Mesendoderm (in vitro differentiated cells): Measurements from ENCODE around the gene HSD17B8.

Experiments used
- DNase-seq: peaks from one replicate; pipeline ENCODE4 v3.0.0; 2013
- H2AK5ac ChIP-seq: 2 replicates; pipeline ENCODE4 v1.6.1; 2013; ENCODE audit warnings: low read length, inconsistent platforms
- H2BK120ac ChIP-seq: 2 replicates; pipeline ENCODE4 v1.6.1; 2013; ENCODE audit warnings: low read depth, mild to moderate bottlenecking, low read length, moderate library complexity, mixed read lengths
- H2BK15ac ChIP-seq: replicated peaks from 2 replicates; pipeline ENCODE4 v1.6.1; 2013; ENCODE audit warnings: low read depth, mild to moderate bottlenecking, moderate library complexity
- H2BK5ac ChIP-seq: 2 replicates; pipeline ENCODE4 v1.6.1; 2013; ENCODE audit warnings: low read length, inconsistent platforms
- H3K18ac ChIP-seq: 2 replicates; pipeline ENCODE4 v1.6.1; 2013; ENCODE audit warnings: mild to moderate bottlenecking, low read length, mixed read lengths
- H3K23ac ChIP-seq: one replicate; pipeline ENCODE4 v1.6.1; 2013; ENCODE audit warnings: low read length
- H3K27ac ChIP-seq: 2 replicates; pipeline ENCODE4 v1.5.1; 2013; ENCODE audit warnings: low read depth, mild to moderate bottlenecking, inconsistent platforms, low read length, moderate library complexity
- H3K27me3 ChIP-seq: 2 replicates; pipeline ENCODE4 v1.6.1; 2013; ENCODE audit warnings: low read length, control low read depth, mild to moderate bottlenecking, inconsistent platforms; ENCODE audit not compliant: insufficient read depth, poor library complexity
- H3K36me3 ChIP-seq: 2 replicates; pipeline ENCODE4 v1.6.1; 2013; ENCODE audit warnings: low read length, inconsistent platforms; ENCODE audit not compliant: control insufficient read depth, insufficient read depth
- H3K4ac ChIP-seq: one replicate; pipeline ENCODE4 v1.6.1; 2013; ENCODE audit warnings: low read depth, mild to moderate bottlenecking, low read length, moderate library complexity
- H3K4me1 ChIP-seq: 2 replicates; pipeline ENCODE4 v1.6.1; 2013; ENCODE audit warnings: low read depth, low read length, inconsistent platforms; ENCODE audit not compliant: control insufficient read depth
- H3K4me2 ChIP-seq: 2 replicates; pipeline ENCODE4 v1.6.1; 2013; ENCODE audit warnings: low read length
- H3K4me3 ChIP-seq: 2 replicates; pipeline ENCODE4 v1.5.1; 2013; ENCODE audit warnings: mild to moderate bottlenecking, low read length
- H3K56ac ChIP-seq: one replicate; pipeline ENCODE4 v1.6.1; 2013; ENCODE audit warnings: low read length
- H3K79me1 ChIP-seq: 2 replicates; pipeline ENCODE4 v1.6.1; 2013; ENCODE audit warnings: low read length, inconsistent platforms
- H3K79me2 ChIP-seq: 2 replicates; pipeline ENCODE4 v1.6.1; 2013; ENCODE audit warnings: mild to moderate bottlenecking, low read length; ENCODE audit not compliant: control insufficient read depth, insufficient read depth
- H3K9ac ChIP-seq: 2 replicates; pipeline ENCODE4 v1.6.1; 2013; ENCODE audit warnings: low read length, inconsistent platforms
- H4K5ac ChIP-seq: one replicate; pipeline ENCODE4 v1.6.1; 2013; ENCODE audit warnings: low read length
- H4K8ac ChIP-seq: one replicate; pipeline ENCODE4 v1.6.1; 2013; ENCODE audit warnings: low read depth, mild to moderate bottlenecking, control low read depth, low read length, moderate library complexity
- WGBS: extraction: QIAGEN DNeasy Blood & Tissue Kit; methylation state at CpG from one replicate; pipeline ENCODE4 v1.1.7; 2013; ENCODE audit warnings: low lambda C conversion rate, missing lambda C conversion rate; ENCODE audit not compliant: insufficient coverage; ENCODE audit errors: extremely low coverage; 5-methylcytosine and 5-hydroxymethylcytosine counted together

The HSD17B8 gene

GRCh38 chr6:33208091-33208967 lies 3.9 kb downstream of the HSD17B8 start, which contains the start of gene RING1:
TSS of gene RING1 (plus strand) at chr6:33208500. CDS start at chr6:33208823, 323 bp downstream.
- H2BK120ac ChIP-seq, result no peak within 1 kb of the TSS
- H3K4me1 ChIP-seq, result peaks cover 4% of the 10 kb centered on the region
- peak; percentile 86 for DNase-seq
- peak within 1 kb of the TSS; percentile 74 for H3K27ac ChIP-seq
- H2BK5ac ChIP-seq, result no peak within 1 kb of the TSS
- H3K9ac ChIP-seq, result peak within 1 kb of the TSS; percentile 86
- no peak within 1 kb of the TSS for H2AK5ac ChIP-seq
- peak within 1 kb of the TSS; percentile 66 for H3K4ac ChIP-seq
- H3K36me3 ChIP-seq, result peaks cover 3% of the 10 kb centered on the region
- no peak within 1 kb of the TSS for H3K23ac ChIP-seq
- WGBS, result no CpG with 5 or more reads among the region's 86 CpGs
- peak within 1 kb of the TSS; percentile 81 for H3K4me3 ChIP-seq
- no peak within 1 kb of the TSS for H4K5ac ChIP-seq
- H3K18ac ChIP-seq, result peak within 1 kb of the TSS; percentile 84
- no peaks in the 10 kb centered on the region for H3K27me3 ChIP-seq
- H4K8ac ChIP-seq, result peak within 1 kb of the TSS; percentile 3
- no peaks in the 10 kb centered on the region for H3K79me2 ChIP-seq
- no peak within 1 kb of the TSS for H2BK15ac ChIP-seq
- peak within 1 kb of the TSS; percentile 96 for H3K56ac ChIP-seq
- peak within 1 kb of the TSS; percentile 99 for H3K4me2 ChIP-seq
- H3K79me1 ChIP-seq, result peaks cover 4% of the 10 kb centered on the region

GRCh38 chr6:33209856-33210255 lies 5.4 kb downstream of the HSD17B8 start:
- Histone ChIP-seq H2BK120ac (no peak overlapping the region), H3K27me3 (no peaks in the 10 kb centered on the region), H2BK5ac (no peak overlapping the region), H3K56ac (no peak overlapping the region), H3K36me3 (no peaks in the 10 kb centered on the region), H3K4me1 (peaks cover 4% of the 10 kb centered on the region), H3K4me3 (no peak overlapping the region), H3K9ac (no peak overlapping the region), H2AK5ac (no peak overlapping the region), H3K27ac (no peak overlapping the region), H2BK15ac (no peak overlapping the region), H4K8ac (no peak overlapping the region), H3K18ac (no peak overlapping the region), H3K23ac (no peak overlapping the region), H3K4me2 (no peak overlapping the region), H3K79me1 (peaks cover 4% of the 10 kb centered on the region), H3K4ac (no peak overlapping the region), H3K79me2 (no peaks in the 10 kb centered on the region), H4K5ac (no peak overlapping the region)
- no peak for DNase-seq
- WGBS, result no CpG with 5 or more reads among the region's 10 CpGs

DNA sequence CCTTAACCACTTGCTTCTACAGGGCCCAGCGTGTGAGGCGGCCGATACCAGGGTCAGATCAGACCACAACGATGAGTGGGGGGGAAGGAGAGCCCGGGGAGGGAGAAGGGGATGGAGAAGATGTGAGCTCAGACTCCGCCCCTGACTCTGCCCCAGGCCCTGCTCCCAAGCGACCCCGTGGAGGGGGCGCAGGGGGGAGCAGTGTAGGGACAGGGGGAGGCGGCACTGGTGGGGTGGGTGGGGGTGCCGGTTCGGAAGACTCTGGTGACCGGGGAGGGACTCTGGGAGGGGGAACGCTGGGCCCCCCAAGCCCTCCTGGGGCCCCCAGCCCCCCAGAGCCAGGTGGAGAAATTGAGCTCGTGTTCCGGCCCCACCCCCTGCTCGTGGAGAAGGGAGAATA lies 6.7 kb downstream of the HSD17B8 start:
- Histone ChIP-seq H3K79me2 (no peaks in the 10 kb centered on the region), H3K27me3 (no peaks in the 10 kb centered on the region)

DNA sequence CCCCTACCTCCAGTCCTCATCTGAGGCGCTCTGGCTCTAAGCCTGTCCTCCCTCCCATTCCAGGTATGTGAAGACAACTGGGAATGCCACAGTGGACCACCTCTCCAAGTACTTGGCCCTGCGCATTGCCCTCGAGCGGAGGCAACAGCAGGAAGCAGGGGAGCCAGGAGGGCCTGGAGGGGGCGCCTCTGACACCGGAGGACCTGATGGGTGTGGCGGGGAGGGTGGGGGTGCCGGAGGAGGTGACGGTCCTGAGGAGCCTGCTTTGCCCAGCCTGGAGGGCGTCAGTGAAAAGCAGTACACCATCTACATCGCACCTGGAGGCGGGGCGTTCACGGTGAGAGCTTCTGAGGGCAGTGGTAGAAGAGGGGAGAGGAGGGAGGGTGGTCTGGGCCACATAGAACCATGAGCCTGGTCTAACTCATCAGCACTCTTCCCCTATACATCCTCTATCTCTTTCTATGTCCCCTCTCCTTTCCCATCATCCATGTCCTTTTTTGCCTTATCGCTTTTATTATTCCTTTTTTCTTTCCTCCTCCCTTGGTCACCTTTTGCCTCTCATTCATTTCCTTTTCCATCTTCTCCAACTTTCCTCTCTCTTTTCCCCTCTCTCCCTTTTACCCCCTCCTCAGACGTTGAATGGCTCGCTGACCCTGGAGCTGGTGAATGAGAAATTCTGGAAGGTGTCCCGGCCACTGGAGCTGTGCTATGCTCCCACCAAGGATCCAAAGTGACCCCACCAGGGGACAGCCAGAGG lies 7.4 kb downstream of the HSD17B8 start:
- Histone ChIP-seq H2AK5ac (no peak overlapping the region), H3K27ac (no peak overlapping the region), H2BK15ac (no peak overlapping the region), H4K8ac (no peak overlapping the region), H4K5ac (no peak overlapping the region), H3K4me2 (no peak overlapping the region), H3K4me3 (no peak overlapping the region), H3K36me3 (no peaks in the 10 kb centered on the region), H3K27me3 (no peaks in the 10 kb centered on the region), H3K9ac (no peak overlapping the region), H3K79me2 (no peaks in the 10 kb centered on the region), H3K79me1 (peaks cover 4% of the 10 kb centered on the region), H3K4ac (no peak overlapping the region), H3K18ac (no peak overlapping the region), H3K4me1 (peaks cover 2% of the 10 kb centered on the region), H2BK5ac (no peak overlapping the region), H2BK120ac (no peak overlapping the region), H3K23ac (no peak overlapping the region), H3K56ac (no peak overlapping the region)
- WGBS, result no CpG with 5 or more reads among the region's 18 CpGs
- DNase-seq, result peak; percentile 56

More for the DNA sequence above, 6.7 kb downstream of the HSD17B8 start:
- Histone ChIP-seq H3K79me1 (peaks cover 4% of the 10 kb centered on the region), H4K8ac (no peak overlapping the region), H3K4me2 (no peak overlapping the region), H3K36me3 (no peaks in the 10 kb centered on the region), H4K5ac (no peak overlapping the region), H3K18ac (no peak overlapping the region), H3K4ac (no peak overlapping the region), H3K4me3 (no peak overlapping the region), H3K4me1 (peaks cover 2% of the 10 kb centered on the region), H3K23ac (no peak overlapping the region), H3K9ac (no peak overlapping the region), H3K27ac (no peak overlapping the region), H2BK5ac (no peak overlapping the region), H3K56ac (no peak overlapping the region), H2BK15ac (no peak overlapping the region), H2AK5ac (no peak overlapping the region), H2BK120ac (no peak overlapping the region)
- no peak for DNase-seq
- WGBS, result no CpG with 5 or more reads among the region's 17 CpGs

DNA sequence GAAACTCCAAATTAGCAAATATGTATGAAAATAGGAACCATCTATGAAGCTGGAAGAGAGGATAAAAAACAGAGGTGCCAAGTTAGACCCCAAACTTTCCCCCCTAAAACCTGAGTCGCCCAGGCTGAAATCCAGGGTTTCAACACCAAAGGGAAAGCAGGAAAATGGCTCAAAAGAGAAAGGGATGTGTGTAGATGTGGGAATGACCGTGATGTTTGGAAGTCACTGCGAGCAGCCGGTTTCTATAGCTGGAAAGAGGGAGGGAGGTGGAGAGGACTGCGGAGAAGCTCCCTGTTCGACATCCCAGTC lies 8.4 kb downstream of the HSD17B8 start:
- Histone ChIP-seq H3K4ac (no peak overlapping the region), H3K79me2 (no peaks in the 10 kb centered on the region), H3K4me3 (peak overlapping the region; percentile 56), H2AK5ac (no peak overlapping the region), H3K4me1 (peaks cover 2% of the 10 kb centered on the region), H3K79me1 (peaks cover 4% of the 10 kb centered on the region), H4K5ac (no peak overlapping the region), H3K56ac (peak overlapping the region; percentile 85), H3K18ac (no peak overlapping the region), H3K23ac (no peak overlapping the region), H3K9ac (peak overlapping the region; percentile 74), H3K27ac (no peak overlapping the region), H2BK15ac (no peak overlapping the region), H3K4me2 (peak overlapping the region; percentile 98), H3K36me3 (no peaks in the 10 kb centered on the region), H2BK5ac (no peak overlapping the region), H2BK120ac (no peak overlapping the region), H3K27me3 (no peaks in the 10 kb centered on the region), H4K8ac (no peak overlapping the region)
- no CpG with 5 or more reads among the region's 6 CpGs for WGBS
- no peak for DNase-seq
